ENCODE data around the gene LDLRAD4. TPM values are rescaled to one million over a fixed set of nuclear protein-coding genes. Genes with fewer than 3 reads are reported as not detected.

Gene LDLRAD4
- total RNA-seq, 1 donor from 2014 or later = 3.0 TPM

- no peak for ATAC-seq
These were observed 274.5 kb downstream of the LDLRAD4 start for GRCh38 chr18:13493079-13493478.

- no peak for ATAC-seq
These were observed 275.2 kb downstream of the LDLRAD4 start for GRCh38 chr18:13493725-13494124.

GRCh38 chr18:13494871-13495445 is 276.4 kb downstream of the LDLRAD4 start:
- no peak for ATAC-seq

GRCh38 chr18:13495961-13496360 is 277.4 kb downstream of the LDLRAD4 start:
- ATAC-seq = no peak

- no peak for ATAC-seq
These were observed 278.2 kb downstream of the LDLRAD4 start for GRCh38 chr18:13496691-13497281.

- no peak for ATAC-seq
These were observed 281.2 kb downstream of the LDLRAD4 start for GRCh38 chr18:13499803-13500202.

GRCh38 chr18:13500227-13500865 is 281.8 kb downstream of the LDLRAD4 start:
- ATAC-seq = no peak

- peak; percentile 44 for ATAC-seq
These were observed 282.4 kb downstream of the LDLRAD4 start for GRCh38 chr18:13500869-13501542.

- ATAC-seq = no peak
These were observed 283.0 kb downstream of the LDLRAD4 start for GRCh38 chr18:13501543-13501887.

GRCh38 chr18:13501891-13502290 is 283.3 kb downstream of the LDLRAD4 start:
- ATAC-seq = no peak

- no peak for ATAC-seq
These were observed 284.0 kb downstream of the LDLRAD4 start for GRCh38 chr18:13502585-13502984.

- no peak for ATAC-seq
These were observed 285.3 kb downstream of the LDLRAD4 start for GRCh38 chr18:13503836-13504235.

- ATAC-seq = no peak
These were observed 287.3 kb downstream of the LDLRAD4 start for GRCh38 chr18:13505780-13506345.

GRCh38 chr18:13510594-13510993 is 292.0 kb downstream of the LDLRAD4 start:
- no peak for ATAC-seq

- ATAC-seq = no peak
These were observed 293.5 kb downstream of the LDLRAD4 start for GRCh38 chr18:13511961-13512577.

- ATAC-seq = no peak
These were observed 294.5 kb downstream of the LDLRAD4 start for GRCh38 chr18:13513021-13513420.

- ATAC-seq = no peak
These were observed 294.9 kb downstream of the LDLRAD4 start for GRCh38 chr18:13513481-13513880.

GRCh38 chr18:13514558-13514957 is 296.0 kb downstream of the LDLRAD4 start:
- ATAC-seq = no peak

GRCh38 chr18:13516855-13517254 is 298.3 kb downstream of the LDLRAD4 start:
- no peak for ATAC-seq

GRCh38 chr18:13517369-13517768 is 298.8 kb downstream of the LDLRAD4 start:
- ATAC-seq = no peak

GRCh38 chr18:13518382-13518781 is 299.8 kb downstream of the LDLRAD4 start:
- ATAC-seq = no peak

- ATAC-seq = no peak
These were observed 301.7 kb downstream of the LDLRAD4 start for GRCh38 chr18:13520306-13520705.

- ATAC-seq = no peak
These were observed 302.2 kb downstream of the LDLRAD4 start for GRCh38 chr18:13520741-13521140.

Measured in esophagus mucosa (tissue), 1 donor.